Fibroblast of lung (primary cell): ENCODE data around the gene KIR2DL3.

Source experiments
- CTCF ChIP-seq, 2 donors: IDR thresholded peaks in 1 of 2; conservative IDR thresholded peaks in 1 of 2; 1 replicate in 1 of 2; 2 replicates in 1 of 2; pipeline ENCODE4 v1.5.1; 2011 to 2012; ENCODE audit warnings: low read length in 2 of 2, control low read depth in 1 of 2, inconsistent platforms in 1 of 2, low read depth in 1 of 2, mild to moderate bottlenecking in 1 of 2
- EZH2 ChIP-seq: IDR thresholded peaks from 2 replicates; pipeline ENCODE4 v1.5.1; 2012; ENCODE audit warnings: low read length, control low read depth, mild to moderate bottlenecking; ENCODE audit errors: missing control alignments

DNA sequence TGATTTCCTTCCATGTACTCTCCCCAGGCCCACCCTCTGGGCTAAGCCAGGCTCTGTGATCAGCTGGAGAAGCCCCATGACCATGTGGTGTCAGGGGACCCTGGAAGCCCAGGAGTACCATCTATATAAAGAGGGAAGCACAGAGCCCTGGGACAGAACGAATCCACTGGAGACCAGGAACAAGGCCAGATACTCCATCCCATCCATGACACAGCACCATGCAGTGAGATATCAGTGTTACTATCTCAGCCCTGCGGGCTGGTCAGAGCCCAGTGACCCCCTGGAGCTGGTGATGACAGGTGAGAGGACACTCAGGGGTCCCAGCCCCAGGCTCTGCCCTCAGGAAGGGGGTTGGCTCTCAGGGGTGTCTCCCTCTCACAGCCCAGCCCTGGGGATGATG lies 41.5 kb upstream of the KIR2DL3 start:
- TF ChIP-seq CTCF (conservative IDR thresholded peaks at IDR 0.05 in 1 of 2, IDR thresholded peaks at IDR 0.05 in 1 of 2; ENCODE audit: low read depth in 1 of 2, low read length in 2 of 2), result no peak
- no peak for TF ChIP-seq EZH2
